ENCODE results near the gene WDR7.

DNA sequence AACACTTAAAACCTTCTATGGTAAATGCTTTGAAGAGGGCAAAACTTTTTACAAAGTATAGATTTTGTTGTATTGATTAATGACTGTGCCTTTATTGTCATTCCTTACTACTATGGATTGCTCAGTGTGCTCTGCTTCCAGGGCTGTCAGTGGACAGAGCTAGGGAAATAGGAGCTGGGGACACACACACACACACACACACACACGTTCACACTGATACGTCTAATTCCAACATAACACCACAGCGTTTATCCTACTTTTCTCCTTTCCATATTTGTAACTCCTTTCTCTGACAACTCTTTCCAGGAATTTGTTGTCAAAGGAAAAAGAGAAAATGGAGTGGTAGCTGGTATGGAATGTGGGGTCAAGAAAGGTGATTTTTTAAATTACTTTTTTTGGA lies 21.8 kb downstream of the WDR7 start:
- TF ChIP-seq, protein P1, sequence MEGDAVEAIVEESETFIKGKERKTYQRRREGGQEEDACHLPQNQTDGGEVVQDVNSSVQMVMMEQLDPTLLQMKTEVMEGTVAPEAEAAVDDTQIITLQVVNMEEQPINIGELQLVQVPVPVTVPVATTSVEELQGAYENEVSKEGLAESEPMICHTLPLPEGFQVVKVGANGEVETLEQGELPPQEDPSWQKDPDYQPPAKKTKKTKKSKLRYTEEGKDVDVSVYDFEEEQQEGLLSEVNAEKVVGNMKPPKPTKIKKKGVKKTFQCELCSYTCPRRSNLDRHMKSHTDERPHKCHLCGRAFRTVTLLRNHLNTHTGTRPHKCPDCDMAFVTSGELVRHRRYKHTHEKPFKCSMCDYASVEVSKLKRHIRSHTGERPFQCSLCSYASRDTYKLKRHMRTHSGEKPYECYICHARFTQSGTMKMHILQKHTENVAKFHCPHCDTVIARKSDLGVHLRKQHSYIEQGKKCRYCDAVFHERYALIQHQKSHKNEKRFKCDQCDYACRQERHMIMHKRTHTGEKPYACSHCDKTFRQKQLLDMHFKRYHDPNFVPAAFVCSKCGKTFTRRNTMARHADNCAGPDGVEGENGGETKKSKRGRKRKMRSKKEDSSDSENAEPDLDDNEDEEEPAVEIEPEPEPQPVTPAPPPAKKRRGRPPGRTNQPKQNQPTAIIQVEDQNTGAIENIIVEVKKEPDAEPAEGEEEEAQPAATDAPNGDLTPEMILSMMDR (IDR thresholded peaks at IDR 0.05): no peak
- TF ChIP-seq EP300 (IDR thresholded peaks at IDR 0.05): no peak
